Body of pancreas (tissue), 4 donors: ENCODE measurements around the gene SERAC1. TPM values are rescaled to one million over a fixed set of nuclear protein-coding genes. Genes with fewer than 3 reads are reported as not detected.

Source experiments
- ATAC-seq: fragments of 150-250 bp; one replicate; pipeline ENCODE4 v1.9.1; 2016
- DNase-seq, 4 donors: peaks; one replicate each; pipeline ENCODE4 v3.0.0-alpha.2; 2019
- H3K27ac ChIP-seq, 4 donors: fragments of 200-600 bp; sonication (generic); 1 replicate in 3 of 4; 2 replicates in 1 of 4; pipeline versions ENCODE4 v1.5.1 to v1.6.1; 2016 to 2019; ENCODE audit warnings: mild to moderate bottlenecking in 1 of 4, mixed read lengths in 1 of 4, moderate library complexity in 1 of 4
- H3K27me3 ChIP-seq, 2 donors: fragments of 200-600 bp; sonication (generic); one replicate each; pipeline ENCODE4 v1.6.0; 2016; ENCODE audit warnings: mild to moderate bottlenecking in 1 of 2
- H3K36me3 ChIP-seq, 2 donors: fragments of 200-600 bp; sonication (generic); replicated peaks in 1 of 2; 2 replicates each; pipeline ENCODE4 v1.5.1; 2016; ENCODE audit warnings: low read depth in 2 of 2; ENCODE audit not compliant: insufficient read depth in 1 of 2
- H3K4me1 ChIP-seq: fragments of 200-600 bp; sonication (generic); one replicate; pipeline ENCODE4 v1.6.0; 2016
- H3K4me3 ChIP-seq, 2 donors: fragments of 200-600 bp; sonication (generic); 1 replicate in 1 of 2; 2 replicates in 1 of 2; pipeline ENCODE4 v1.5.1; 2016 to 2019
- H3K9me3 ChIP-seq, 3 donors: fragments of 200-600 bp; sonication (generic); 1 replicate in 2 of 3; 2 replicates in 1 of 3; pipeline ENCODE4 v1.5.1; 2016
- CTCF ChIP-seq, 7 experiments: fragments of 450-650 bp in 4 of 7; fragments of 200-600 bp in 3 of 7; sonication (generic) in 3 of 7; IDR thresholded peaks; one replicate each; pipeline ENCODE4 v1.5.1; 2016 to 2019; ENCODE audit warnings: antibody characterized with exemption in 7 of 7
- POLR2A ChIP-seq, 3 donors: fragments of 450-650 bp; IDR thresholded peaks; one replicate each; pipeline ENCODE4 v1.6.1; 2016; ENCODE audit warnings: antibody characterized with exemption in 3 of 3, mild to moderate bottlenecking in 2 of 3
- WGBS, 2 donors: methylation state at CpG; one replicate each; pipeline ENCODE4 v1.1.5; 2017; 5-methylcytosine and 5-hydroxymethylcytosine counted together
- intact Hi-C: fragments of 100-400 bp; cut with DNase I; formaldehyde crosslinking; loops from one replicate; pipeline ENCODE4 v1.15.1; 2023
- total RNA-seq, 2 donors: library from RNA; depleted of rRNA; stranded (reverse); fragments of >200 nt; gene quantifications; one replicate each; pipeline ENCODE4 v1.1.0, GENCODE V29; 2016

SERAC1 gene
- total RNA-seq, 2 donors from 2014 or later, result 10.5 to 14.8 TPM

- TF ChIP-seq POLR2A (IDR thresholded peaks at IDR 0.05), result no peak
- TF ChIP-seq CTCF (IDR thresholded peaks at IDR 0.05), result no peak
- ATAC-seq (no peak), DNase-seq (peak in 1 of 4 donors; percentile 49)
- H3K27ac ChIP-seq, result no peak overlapping the region
- intact Hi-C loops, result no loop called here
- peaks cover 0 to 19% of the 10 kb centered on the region in 2 donors for H3K36me3 ChIP-seq
- H3K4me3 ChIP-seq, result no peak overlapping the region
- no peaks in the 10 kb centered on the region for H3K27me3 ChIP-seq
- H3K9me3 ChIP-seq, result no peaks in the 10 kb centered on the region
- no peaks in the 10 kb centered on the region for H3K4me1 ChIP-seq
- WGBS, 2 donors, result 87 to 97% methylated on average over 5 to 6 of the region's 6 CpGs
Measured at GRCh38 chr6:158081657-158081935, 86.5 kb downstream of the SERAC1 start.

GRCh38 chr6:158080849-158081656 is 87.0 kb downstream of the SERAC1 start:
- 79 to 92% methylated on average over 18 of the region's 18 CpGs for WGBS, 2 donors
- H3K27ac ChIP-seq, result no peak overlapping the region
- H3K4me1 ChIP-seq, result no peaks in the 10 kb centered on the region
- intact Hi-C loops, result no loop called here
- TF ChIP-seq CTCF (IDR thresholded peaks at IDR 0.05), result no peak
- no peak for TF ChIP-seq POLR2A (IDR thresholded peaks at IDR 0.05)
- no peaks in the 10 kb centered on the region for H3K27me3 ChIP-seq
- no peak for DNase-seq
- no peak for ATAC-seq
- H3K4me3 ChIP-seq, result no peak overlapping the region
- peaks cover 0 to 19% of the 10 kb centered on the region in 2 donors for H3K36me3 ChIP-seq
- H3K9me3 ChIP-seq, result no peaks in the 10 kb centered on the region

GRCh38 chr6:158078320-158078719 is 89.7 kb downstream of the SERAC1 start:
- H3K27ac ChIP-seq, result no peak overlapping the region
- ATAC-seq, result no peak
- no peak for DNase-seq
- WGBS, 2 donors, result 80 to 87% methylated on average over 7 of the region's 7 CpGs
- H3K9me3 ChIP-seq, result no peaks in the 10 kb centered on the region
- TF ChIP-seq CTCF (IDR thresholded peaks at IDR 0.05) (no peak), POLR2A (IDR thresholded peaks at IDR 0.05) (no peak)
- H3K4me3 ChIP-seq, result no peak overlapping the region
- no peaks in the 10 kb centered on the region for H3K27me3 ChIP-seq
- H3K36me3 ChIP-seq, result peaks cover 0 to 11% of the 10 kb centered on the region in 2 donors
- H3K4me1 ChIP-seq, result no peaks in the 10 kb centered on the region
- intact Hi-C loops, result loop anchor here (10.0 kb wide), 1 partner anchor 104 kb away; no protein-coding TSS in a partner anchor

GRCh38 chr6:158077676-158078075 is 90.4 kb downstream of the SERAC1 start:
- Histone ChIP-seq H3K36me3 (peaks cover 0 to 11% of the 10 kb centered on the region in 2 donors), H3K4me1 (no peaks in the 10 kb centered on the region), H3K27me3 (no peaks in the 10 kb centered on the region), H3K9me3 (no peaks in the 10 kb centered on the region), H3K27ac (no peak overlapping the region), H3K4me3 (no peak overlapping the region)
- ATAC-seq (no peak), DNase-seq (no peak)
- TF ChIP-seq POLR2A (IDR thresholded peaks at IDR 0.05) (no peak), CTCF (IDR thresholded peaks at IDR 0.05) (no peak)
- WGBS, 2 donors, result 92 to 94% methylated on average over 10 of the region's 10 CpGs
- intact Hi-C loops, result loop anchor here (10.0 kb wide), 1 partner anchor 103 kb away; no protein-coding TSS in a partner anchor

GRCh38 chr6:158076548-158076947 is 91.5 kb downstream of the SERAC1 start:
- Histone ChIP-seq H3K27me3 (no peaks in the 10 kb centered on the region), H3K4me1 (no peaks in the 10 kb centered on the region), H3K36me3 (peaks cover 0 to 11% of the 10 kb centered on the region in 2 donors), H3K9me3 (no peaks in the 10 kb centered on the region), H3K27ac (no peak overlapping the region), H3K4me3 (no peak overlapping the region)
- no peak for TF ChIP-seq POLR2A (IDR thresholded peaks at IDR 0.05)
- no peak for TF ChIP-seq CTCF (IDR thresholded peaks at IDR 0.05)
- 85 to 92% methylated on average over 18 of the region's 18 CpGs for WGBS, 2 donors
- intact Hi-C loops, result loop anchor here (10.0 kb wide), 1 partner anchor 102 kb away; no protein-coding TSS in a partner anchor
- DNase-seq (no peak), ATAC-seq (no peak)
